Activated T-helper 9 cell treated with anti-CD3 and anti-CD28 coated beads, Interleukin-2, amount 50 U/mL, for 16 hours (primary cell): ENCODE results near the gene LRRN4.

Experiments
- DNase-seq: peaks from one replicate; pipeline ENCODE4 v3.0.0-alpha.2; 2020; ENCODE audit warnings: low read depth

Gene LRRN4

GRCh38 chr20:6053776-6054688 lies at the start of gene LRRN4:
Gene LRRN4, minus strand, starts transcription at chr20:6054060. Its CDS starts 1,261 bp downstream, at chr20:6052799.
- DNase-seq: no peak

- no peak for DNase-seq
Observed at GRCh38 chr20:6103301-6103700, 49.4 kb upstream of the LRRN4 start.

GRCh38 chr20:6101346-6101745 lies 47.5 kb upstream of the LRRN4 start:
- DNase-seq: no peak

GRCh38 chr20:6100246-6100645 lies 46.4 kb upstream of the LRRN4 start:
- no peak for DNase-seq

GRCh38 chr20:6099819-6100218 lies 46.0 kb upstream of the LRRN4 start:
- DNase-seq: no peak

- DNase-seq: no peak
Observed at GRCh38 chr20:6095409-6095808, 41.5 kb upstream of the LRRN4 start.

GRCh38 chr20:6094565-6094964 lies 40.7 kb upstream of the LRRN4 start:
- DNase-seq: no peak

- DNase-seq: no peak
Observed at GRCh38 chr20:6094063-6094462, 40.2 kb upstream of the LRRN4 start.

- DNase-seq: no peak
Observed at GRCh38 chr20:6091661-6092060, 37.8 kb upstream of the LRRN4 start.

GRCh38 chr20:6086868-6087267 lies 33.0 kb upstream of the LRRN4 start:
- DNase-seq: no peak

GRCh38 chr20:6083926-6084325 lies 30.1 kb upstream of the LRRN4 start:
- no peak for DNase-seq

GRCh38 chr20:6081236-6081635 lies 27.4 kb upstream of the LRRN4 start:
- no peak for DNase-seq

GRCh38 chr20:6079016-6079415 lies 25.2 kb upstream of the LRRN4 start:
- DNase-seq: no peak

- DNase-seq: no peak
Observed at GRCh38 chr20:6075428-6076219, 21.8 kb upstream of the LRRN4 start.

GRCh38 chr20:6074784-6075183 lies 20.9 kb upstream of the LRRN4 start:
- no peak for DNase-seq

- no peak for DNase-seq
Observed at GRCh38 chr20:6074145-6074561, 20.3 kb upstream of the LRRN4 start.

GRCh38 chr20:6070829-6071695 lies 17.2 kb upstream of the LRRN4 start:
- DNase-seq: no peak

- DNase-seq: no peak
Observed at GRCh38 chr20:6069669-6070068, 15.8 kb upstream of the LRRN4 start.

- no peak for DNase-seq
Observed at GRCh38 chr20:6067763-6068318, 14.0 kb upstream of the LRRN4 start.

- DNase-seq: no peak
Observed at GRCh38 chr20:6066582-6066981, 12.7 kb upstream of the LRRN4 start.

- DNase-seq: no peak
Observed at GRCh38 chr20:6061544-6061943, 7.7 kb upstream of the LRRN4 start.

GRCh38 chr20:6060213-6060612 lies 6.4 kb upstream of the LRRN4 start:
- no peak for DNase-seq
